Stimulated activated CD4-positive, alpha-beta T cell treated with anti-CD3 and anti-CD28 coated beads, Interleukin-2, amount 100 ng/mL, for 48 hours (primary cell): ENCODE results near the gene HOXC10.

Experiments used
- DNase-seq, 2 donors: peaks; one replicate each; pipeline ENCODE4 v3.0.0-alpha.2; 2020

HOXC10 gene

DNA sequence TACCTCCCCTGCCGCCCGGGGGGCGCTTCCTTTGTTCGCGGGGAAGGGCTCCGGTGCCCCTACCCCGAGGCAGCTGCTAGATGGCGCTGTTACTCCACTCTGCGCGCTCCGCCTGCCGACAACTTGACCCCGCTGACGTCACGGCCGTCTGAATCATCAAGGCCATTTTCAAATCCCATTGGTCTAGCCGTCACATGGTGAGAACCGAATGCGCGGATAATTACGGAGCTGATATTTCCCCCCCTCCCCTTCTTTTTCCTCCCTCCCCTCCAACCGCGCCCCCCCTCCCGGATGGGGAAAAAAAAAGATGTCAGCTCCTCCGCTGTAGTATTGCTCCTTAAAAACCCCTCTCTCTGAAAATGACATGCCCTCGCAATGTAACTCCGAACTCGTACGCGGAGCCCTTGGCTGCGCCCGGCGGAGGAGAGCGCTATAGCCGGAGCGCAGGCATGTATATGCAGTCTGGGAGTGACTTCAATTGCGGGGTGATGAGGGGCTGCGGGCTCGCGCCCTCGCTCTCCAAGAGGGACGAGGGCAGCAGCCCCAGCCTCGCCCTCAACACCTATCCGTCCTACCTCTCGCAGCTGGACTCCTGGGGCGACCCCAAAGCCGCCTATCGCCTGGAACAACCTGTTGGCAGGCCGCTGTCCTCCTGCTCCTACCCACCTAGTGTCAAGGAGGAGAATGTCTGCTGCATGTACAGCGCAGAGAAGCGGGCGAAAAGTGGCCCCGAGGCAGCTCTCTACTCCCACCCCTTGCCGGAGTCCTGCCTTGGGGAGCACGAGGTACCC, at the start of gene HOXC10:
Gene HOXC10 (plus strand): TSS at position 246 of the 791 bp plus-strand sequence. CDS start 114 bp downstream, at position 360.
- DNase-seq: peak; percentile 85 to 89

DNA sequence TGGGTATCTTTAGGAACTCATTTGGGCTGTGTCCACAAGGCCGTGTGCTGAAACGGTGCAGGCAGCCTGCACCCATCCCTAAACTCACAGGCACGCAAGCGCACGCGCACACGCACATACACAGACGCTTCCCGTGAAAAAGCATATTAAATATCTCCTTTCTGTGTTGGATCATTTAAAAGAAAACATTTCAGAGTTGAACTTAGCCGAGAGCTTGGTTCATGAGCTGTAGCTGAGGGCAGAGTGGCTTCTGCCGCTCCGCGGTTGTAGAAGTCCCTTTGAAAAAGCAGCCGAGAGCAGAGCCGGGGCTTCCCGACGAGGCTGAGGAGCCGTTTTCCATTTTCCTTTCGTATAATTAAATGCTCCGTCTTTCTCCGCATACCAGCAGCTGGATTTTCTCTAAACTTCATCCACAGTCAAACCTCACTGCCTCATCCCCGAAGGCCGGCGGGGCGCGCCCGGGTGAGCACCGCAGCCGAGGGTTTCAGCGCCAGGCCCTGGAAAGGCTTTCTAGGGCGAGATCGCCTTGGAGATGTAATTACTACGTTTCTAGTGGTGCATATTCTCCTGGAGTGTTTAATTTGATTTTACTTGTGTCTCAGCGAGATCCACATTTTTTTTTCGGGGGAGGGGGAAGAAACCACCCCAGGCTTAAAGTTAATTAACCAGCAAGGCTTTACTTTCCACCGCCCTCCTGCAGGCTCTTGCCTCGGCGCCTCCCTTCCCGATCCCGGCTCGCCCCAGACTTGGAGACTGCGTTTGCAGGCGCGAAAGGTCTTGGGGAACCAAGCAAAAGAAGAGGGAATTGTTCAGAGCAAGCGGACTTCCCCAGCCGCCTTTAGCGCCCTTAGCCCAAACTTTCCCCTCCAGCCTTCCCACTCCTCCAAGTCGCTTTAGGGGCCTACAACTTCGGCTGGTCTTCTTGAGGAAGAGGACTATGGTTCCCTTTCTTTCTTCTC, 49.3 kb upstream of the HOXC10 start:
- DNase-seq: no peak

- DNase-seq: no peak
These were observed 47.8 kb upstream of the HOXC10 start for GRCh38 chr12:53937099-53937498.

GRCh38 chr12:53937596-53938325, 47.2 kb upstream of the HOXC10 start:
- DNase-seq: no peak

DNA sequence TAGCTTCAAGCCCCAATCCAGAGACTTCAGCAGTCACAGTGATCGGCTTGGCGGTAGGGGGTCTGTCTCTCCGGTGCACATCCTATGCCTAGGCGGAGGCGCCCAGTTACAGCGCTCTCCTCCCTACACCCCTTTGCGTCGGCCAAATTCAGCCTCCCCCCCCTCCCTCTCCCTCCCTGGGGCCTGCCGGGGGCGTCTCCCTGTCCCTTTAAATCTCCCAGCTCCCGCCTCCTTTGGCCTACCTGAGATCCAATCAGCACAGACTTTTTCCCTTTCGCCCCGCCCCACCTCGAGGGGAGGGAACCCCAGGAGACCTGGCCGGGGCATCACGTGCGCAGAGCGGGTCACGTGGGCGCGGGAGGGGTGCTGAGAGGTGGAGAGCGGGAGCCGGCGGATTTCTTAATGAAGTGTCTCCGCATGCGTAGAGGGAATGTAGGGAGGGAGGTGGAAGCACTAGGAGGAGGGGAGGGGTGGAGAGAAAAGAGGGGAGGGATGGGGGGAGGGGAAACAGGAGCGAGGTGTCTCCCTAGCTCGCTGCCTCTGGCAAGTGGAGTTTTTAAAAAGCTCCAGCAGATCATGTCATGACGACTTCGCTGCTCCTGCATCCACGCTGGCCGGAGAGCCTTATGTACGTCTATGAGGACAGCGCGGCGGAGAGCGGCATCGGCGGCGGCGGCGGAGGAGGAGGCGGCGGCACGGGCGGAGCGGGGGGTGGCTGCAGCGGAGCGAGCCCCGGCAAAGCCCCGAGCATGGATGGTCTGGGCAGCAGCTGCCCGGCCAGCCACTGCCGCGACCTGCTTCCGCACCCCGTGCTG, 46.4 kb upstream of the HOXC10 start, which contains the start of gene HOXC13:
Gene HOXC13 (plus strand): TSS at position 506 of the 815 bp plus-strand sequence. CDS start 76 bp downstream, at position 582.
- peak in 1 of 2 donors; percentile 34 for DNase-seq

DNA sequence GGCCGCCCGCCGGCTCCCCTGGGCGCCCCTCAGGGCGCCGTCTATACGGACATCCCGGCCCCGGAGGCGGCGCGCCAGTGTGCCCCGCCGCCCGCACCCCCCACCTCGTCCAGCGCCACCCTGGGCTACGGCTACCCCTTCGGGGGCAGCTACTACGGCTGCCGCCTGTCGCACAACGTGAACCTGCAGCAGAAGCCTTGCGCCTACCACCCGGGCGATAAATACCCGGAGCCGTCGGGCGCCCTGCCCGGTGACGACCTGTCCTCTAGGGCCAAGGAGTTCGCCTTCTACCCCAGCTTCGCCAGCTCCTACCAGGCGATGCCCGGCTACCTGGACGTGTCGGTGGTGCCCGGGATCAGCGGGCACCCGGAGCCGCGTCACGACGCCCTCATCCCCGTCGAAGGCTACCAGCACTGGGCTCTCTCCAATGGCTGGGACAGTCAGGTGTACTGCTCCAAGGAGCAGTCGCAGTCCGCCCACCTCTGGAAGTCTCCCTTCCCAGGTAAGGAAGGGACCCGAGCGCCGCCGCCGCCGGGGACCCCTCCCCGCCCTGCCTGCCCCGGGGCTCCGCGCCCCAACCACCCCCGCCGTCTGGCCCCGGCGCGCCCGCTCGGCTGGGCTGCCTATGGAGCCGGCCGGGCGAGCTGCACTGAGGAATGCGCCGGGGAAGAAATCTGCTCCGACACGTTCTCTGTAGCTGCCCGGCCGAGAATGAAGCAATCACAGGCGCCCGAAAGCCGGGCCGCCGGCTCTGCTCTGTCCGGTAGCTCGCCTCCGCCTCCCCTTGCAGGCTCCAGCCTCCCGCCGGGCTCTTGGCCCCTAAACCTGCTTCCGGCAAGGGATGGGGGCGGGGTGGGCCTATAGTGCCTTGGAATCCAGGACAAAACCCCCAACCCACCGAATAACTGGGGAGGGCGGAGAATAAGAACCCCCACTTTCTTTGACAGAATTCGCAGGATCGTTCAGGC, 45.5 kb upstream of the HOXC10 start:
- no peak for DNase-seq

GRCh38 chr12:53940443-53941014, 44.4 kb upstream of the HOXC10 start:
- no peak for DNase-seq

DNA sequence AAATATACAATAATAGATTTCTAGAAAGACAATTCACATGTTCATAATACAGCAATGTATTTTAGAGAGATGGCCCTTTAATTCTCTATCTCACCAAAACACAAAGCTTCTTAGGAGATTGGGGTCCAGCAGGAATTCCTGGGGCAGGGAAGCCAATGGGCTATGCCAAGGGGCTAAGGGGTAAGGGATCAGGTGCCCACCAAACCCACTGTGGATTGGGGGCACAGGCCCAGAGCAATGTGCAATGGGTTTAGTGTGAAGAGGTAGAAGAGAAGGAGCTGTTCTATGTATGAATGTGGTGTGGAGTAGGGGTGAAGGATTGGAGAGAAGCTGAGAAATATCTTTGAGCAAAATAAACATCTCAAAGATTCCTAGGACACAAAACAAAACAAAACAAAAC, 43.8 kb upstream of the HOXC10 start:
- DNase-seq: no peak

- no peak for DNase-seq
These were observed 43.2 kb upstream of the HOXC10 start for GRCh38 chr12:53941750-53942149.

- no peak for DNase-seq
These were observed 42.4 kb upstream of the HOXC10 start for GRCh38 chr12:53942467-53942997.

GRCh38 chr12:53944209-53944608, 40.7 kb upstream of the HOXC10 start:
- DNase-seq: no peak

DNA sequence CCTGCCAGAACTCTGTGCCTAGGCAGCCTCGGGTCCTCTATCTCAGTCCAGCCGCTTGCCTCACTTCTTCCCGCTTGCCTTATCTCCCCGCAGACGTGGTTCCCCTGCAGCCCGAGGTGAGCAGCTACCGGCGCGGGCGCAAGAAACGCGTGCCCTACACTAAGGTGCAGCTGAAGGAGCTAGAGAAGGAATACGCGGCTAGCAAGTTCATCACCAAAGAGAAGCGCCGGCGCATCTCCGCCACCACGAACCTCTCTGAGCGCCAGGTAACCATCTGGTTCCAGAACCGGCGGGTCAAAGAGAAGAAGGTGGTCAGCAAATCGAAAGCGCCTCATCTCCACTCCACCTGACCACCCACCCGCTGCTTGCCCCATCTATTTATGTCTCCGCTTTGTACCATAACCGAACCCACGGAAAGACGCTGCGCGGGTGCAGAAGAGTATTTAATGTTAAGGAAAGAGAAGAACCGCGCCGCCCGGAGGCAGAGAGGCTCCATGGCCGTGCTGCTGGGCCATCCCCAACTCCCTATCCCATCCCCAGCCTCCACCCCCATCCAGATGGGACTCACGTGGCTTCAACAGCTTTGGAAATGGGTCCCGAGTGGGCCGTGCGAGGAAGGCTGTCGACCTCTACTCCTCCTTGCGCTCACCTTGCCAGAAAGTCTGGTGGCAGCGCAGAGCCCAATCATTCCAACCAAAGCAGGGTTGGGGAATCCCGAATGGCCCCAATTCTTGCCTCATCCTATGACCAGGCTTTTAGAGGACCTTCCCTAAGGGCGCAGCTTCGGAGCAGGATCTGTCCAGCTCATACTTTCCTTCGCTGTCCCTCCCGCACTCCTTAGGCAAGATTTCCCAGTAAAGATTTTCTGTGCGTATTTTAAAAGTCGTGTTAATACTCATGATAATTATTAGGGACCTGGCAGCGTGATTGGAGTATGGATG, 39.8 kb upstream of the HOXC10 start:
- no peak for DNase-seq

DNA sequence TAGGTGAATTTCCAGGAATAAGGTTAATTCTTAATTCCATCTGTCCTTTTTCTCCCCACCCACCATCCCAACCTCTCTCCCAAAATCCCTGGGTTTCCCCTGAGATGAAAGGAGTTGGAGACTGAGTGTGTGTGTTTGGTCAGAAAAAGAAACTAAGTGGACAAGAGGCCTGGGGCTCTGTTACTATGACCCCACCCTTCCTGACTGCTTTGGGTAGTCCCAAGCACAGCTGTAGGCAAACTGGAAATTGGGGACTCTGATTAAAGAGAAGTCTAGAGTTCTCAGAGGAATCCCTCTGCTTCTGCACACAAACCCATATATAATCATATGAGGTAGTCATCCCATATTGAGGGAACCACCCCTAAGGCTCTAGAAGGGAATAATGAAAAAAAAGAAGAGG, 37.2 kb upstream of the HOXC10 start:
- DNase-seq: no peak

GRCh38 chr12:53948650-53949593, 36.0 kb upstream of the HOXC10 start:
- no peak for DNase-seq

DNA sequence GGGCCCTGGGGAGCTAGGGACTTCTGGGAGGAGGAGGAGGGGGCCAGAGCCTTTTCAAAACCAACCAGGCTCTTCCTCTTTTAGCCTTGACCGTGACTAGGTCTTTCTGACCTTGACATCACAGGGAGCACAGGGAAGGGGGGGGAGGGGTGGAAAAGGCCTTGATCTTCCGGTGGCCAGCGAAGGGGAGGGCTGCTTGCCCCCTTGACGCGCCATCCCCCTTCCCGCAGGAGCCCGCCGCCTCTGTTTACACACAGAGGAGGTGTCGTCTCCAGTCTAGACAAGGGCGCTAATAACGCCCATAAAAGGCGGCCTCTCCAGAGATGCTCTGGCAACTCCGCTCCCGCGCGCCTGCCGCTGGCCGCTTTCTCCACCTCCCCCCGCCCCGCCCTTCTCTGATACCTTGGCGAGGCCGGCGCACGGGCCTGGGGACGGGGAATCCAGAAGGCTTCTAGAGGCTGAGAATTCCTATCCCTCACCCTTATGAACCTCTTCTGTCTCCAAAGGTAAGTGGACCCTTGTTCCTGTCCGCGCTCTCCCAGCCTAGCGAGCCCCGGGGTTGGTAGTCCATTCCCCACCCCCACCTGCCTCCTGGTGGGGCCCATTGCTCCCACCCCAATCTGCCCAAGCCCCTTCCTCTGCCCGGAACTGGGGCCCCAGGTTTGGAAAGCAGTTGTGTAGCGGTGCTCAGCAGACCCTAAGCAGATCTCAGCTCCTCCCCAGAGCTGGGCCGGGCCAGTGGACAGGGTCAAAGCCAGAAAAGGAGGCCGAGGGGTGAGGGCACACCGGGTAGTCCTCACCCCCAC, 35.1 kb upstream of the HOXC10 start:
- no peak for DNase-seq

- no peak for DNase-seq
These were observed 34.5 kb upstream of the HOXC10 start for GRCh38 chr12:53950437-53950773.
